Hepatocyte (in vitro differentiated cells): ENCODE measurements around the gene DGKD.

Experiments
- CTCF ChIP-seq: fragments of 200-600 bp; sonication (generic); IDR thresholded peaks from 2 replicates; pipeline ENCODE4 v1.5.1; 2016; ENCODE audit warnings: antibody characterized with exemption, mild to moderate bottlenecking; ENCODE audit not compliant: poor library complexity
- EZH2 ChIP-seq: fragments of 200-600 bp; sonication (generic); IDR thresholded peaks from 2 replicates; pipeline ENCODE4 v1.6.1; 2016; ENCODE audit warnings: antibody characterized with exemption, mild to moderate bottlenecking, borderline replicate concordance
- EZH2phosphoT487 ChIP-seq: fragments of 200-600 bp; sonication (generic); IDR thresholded peaks from one replicate; pipeline ENCODE4 v1.6.1; 2018; ENCODE audit warnings: antibody characterized with exemption, mild to moderate bottlenecking, low read depth, moderate library complexity; ENCODE audit not compliant: unreplicated experiment, severe bottlenecking

- TF ChIP-seq CTCF: no peak
- TF ChIP-seq EZH2: no peak
- TF ChIP-seq EZH2phosphoT487: no peak
Measured at GRCh38 chr2:233482616-233483015, 128.3 kb downstream of the DGKD start.
